ENCODE data around the gene DUSP22. TPM values are rescaled to one million over a fixed set of nuclear protein-coding genes. Genes with fewer than 3 reads are reported as not detected.

DUSP22 gene
- total RNA-seq, 1 experiment from 2014 or later: 25.0 TPM

DNA sequence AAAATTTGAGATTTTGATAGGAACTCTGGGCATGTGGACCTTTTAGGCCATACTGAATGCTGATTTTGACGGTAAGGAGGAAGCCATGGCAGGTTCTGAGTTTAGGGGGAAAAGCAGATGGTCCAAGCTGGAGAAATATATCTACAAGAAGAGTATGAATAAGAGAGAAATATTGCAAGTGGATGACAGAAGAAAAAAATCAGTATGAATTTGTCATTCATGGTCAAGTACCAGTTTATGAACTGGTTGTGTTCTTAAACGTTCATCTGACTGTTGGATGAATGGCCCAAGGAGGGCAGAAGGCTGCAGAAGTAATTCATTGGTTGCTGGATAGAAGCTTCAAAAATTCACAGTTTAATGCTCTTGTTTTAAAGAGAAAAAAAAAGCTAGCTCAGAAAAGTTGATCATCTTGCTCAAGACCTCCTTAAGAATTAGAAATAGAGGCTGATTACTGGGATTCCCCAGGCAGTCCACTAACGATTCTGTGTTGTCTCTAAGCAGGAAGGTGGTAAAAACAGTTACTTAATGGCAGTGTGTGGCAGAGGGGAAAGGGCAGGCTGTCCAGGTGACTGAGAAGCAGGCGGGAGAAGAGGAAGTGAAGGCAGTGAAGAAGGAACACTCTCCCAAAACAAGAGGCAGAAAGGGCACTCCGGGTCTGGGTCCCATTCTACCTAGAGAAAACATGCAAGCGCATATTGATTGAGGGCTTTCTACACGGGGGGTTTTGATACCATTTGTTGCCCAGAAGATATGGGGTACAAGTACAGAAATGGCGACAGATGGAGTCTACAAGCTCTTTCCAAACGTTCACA is 2.0 kb upstream of the DUSP22 start:
- Histone ChIP-seq H3K9me3 (ENCODE audit: control insufficient read depth, low read depth, low read length) (peaks cover 26% of the 10 kb centered on the region), H3T11ph (ENCODE audit: low read length) (no peak overlapping the region), H4K20me1 (ENCODE audit: control insufficient read depth, insufficient read depth, insufficient read length) (no peaks in the 10 kb centered on the region), H2AFZ (ENCODE audit: low read length) (no peak overlapping the region), H2BK5ac (ENCODE audit: insufficient read length, low read length) (no peak overlapping the region), H3K9ac (ENCODE audit: extremely low read depth, insufficient read length, low read length) (no peak overlapping the region), H3K56ac (ENCODE audit: insufficient read length, low read depth, low read length) (no peak overlapping the region), H2BK20ac (ENCODE audit: low read depth, low read length, poor library complexity, severe bottlenecking) (no peak overlapping the region), H3K27me3 (ENCODE audit: insufficient read depth, low read length) (no peaks in the 10 kb centered on the region), H3K4me1 (ENCODE audit: insufficient read depth, low read length) (no peaks in the 10 kb centered on the region; the same call in 1 of the 2 replicates), H3K79me2 (ENCODE audit: insufficient read depth, low read length) (no peaks in the 10 kb centered on the region), H2AK5ac (ENCODE audit: insufficient read length, low read length) (no peak overlapping the region), H3K14ac (ENCODE audit: insufficient read depth, low read length) (no peak overlapping the region), H3K23me2 (ENCODE audit: insufficient read length, low read depth, low read length, poor library complexity, severe bottlenecking) (peaks cover 12% of the 10 kb centered on the region), H2BK15ac (ENCODE audit: low read depth, low read length) (no peak overlapping the region), H4K8ac (replicated peaks; ENCODE audit: insufficient read length, low read depth, low read length) (no peak overlapping the region), H3K4me2 (ENCODE audit: insufficient read depth, insufficient read length, low read length) (no peak overlapping the region), H4K5ac (ENCODE audit: insufficient read length, low read depth, low read length) (no peak overlapping the region), H2BK120ac (ENCODE audit: low read depth, low read length, poor library complexity, severe bottlenecking) (no peak overlapping the region), H2BK12ac (ENCODE audit: insufficient read length, low read depth, low read length) (no peak overlapping the region), H3K4ac (ENCODE audit: low read depth, low read length) (no peak overlapping the region), H3K23ac (ENCODE audit: insufficient read length, low read depth, low read length) (no peak overlapping the region), H4K91ac (ENCODE audit: insufficient read length, low read depth, low read length) (no peak overlapping the region), H3K27ac (ENCODE audit: insufficient read length, low read depth, low read length) (no peak overlapping the region), H3K79me1 (ENCODE audit: insufficient read depth, low read depth, low read length, poor library complexity, severe bottlenecking) (no peaks in the 10 kb centered on the region), H3K18ac (ENCODE audit: insufficient read length, low read depth, low read length) (no peak overlapping the region)
- H3K4me3 Mint-ChIP-seq: peak overlapping the region in 1 of 2 experiments; percentile 16; a peak in 1 of 5 replicates
- no peak for DNase-seq
- TF ChIP-seq, protein P1, sequence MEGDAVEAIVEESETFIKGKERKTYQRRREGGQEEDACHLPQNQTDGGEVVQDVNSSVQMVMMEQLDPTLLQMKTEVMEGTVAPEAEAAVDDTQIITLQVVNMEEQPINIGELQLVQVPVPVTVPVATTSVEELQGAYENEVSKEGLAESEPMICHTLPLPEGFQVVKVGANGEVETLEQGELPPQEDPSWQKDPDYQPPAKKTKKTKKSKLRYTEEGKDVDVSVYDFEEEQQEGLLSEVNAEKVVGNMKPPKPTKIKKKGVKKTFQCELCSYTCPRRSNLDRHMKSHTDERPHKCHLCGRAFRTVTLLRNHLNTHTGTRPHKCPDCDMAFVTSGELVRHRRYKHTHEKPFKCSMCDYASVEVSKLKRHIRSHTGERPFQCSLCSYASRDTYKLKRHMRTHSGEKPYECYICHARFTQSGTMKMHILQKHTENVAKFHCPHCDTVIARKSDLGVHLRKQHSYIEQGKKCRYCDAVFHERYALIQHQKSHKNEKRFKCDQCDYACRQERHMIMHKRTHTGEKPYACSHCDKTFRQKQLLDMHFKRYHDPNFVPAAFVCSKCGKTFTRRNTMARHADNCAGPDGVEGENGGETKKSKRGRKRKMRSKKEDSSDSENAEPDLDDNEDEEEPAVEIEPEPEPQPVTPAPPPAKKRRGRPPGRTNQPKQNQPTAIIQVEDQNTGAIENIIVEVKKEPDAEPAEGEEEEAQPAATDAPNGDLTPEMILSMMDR (conservative IDR thresholded peaks at IDR 0.05): no peak
- WGBS (ENCODE audit: extremely low coverage, insufficient read length, low lambda C conversion rate): no CpG with 5 or more reads among the region's 9 CpGs
- peaks cover 6 to 9% (median 9%) of the 10 kb centered on the region in 3 experiments; a peak in 6 of 7 replicates for H3K36me3 Mint-ChIP-seq (ENCODE audit: insufficient read depth in 1 of 3, low read depth in 3 of 3)
- H3K4me1 Mint-ChIP-seq: peaks cover 15 to 21% of the 10 kb centered on the region in 2 experiments
- H3K9me3 Mint-ChIP-seq: peaks cover 51 to 64% of the 10 kb centered on the region in 2 experiments
- peaks cover 32% of the 10 kb centered on the region for H3K27me3 Mint-ChIP-seq (ENCODE audit: low read depth)
- no peak overlapping the region; a peak in 1 of 7 replicates for H3K27ac Mint-ChIP-seq

All from H9 (cell line).